Epithelial cell of proximal tubule (primary cell): ENCODE data around the gene NPAS3. TPM values are rescaled to one million over a fixed set of nuclear protein-coding genes. Genes with fewer than 3 reads are reported as not detected.

ENCODE experiments used
- DNase-seq: peaks from one replicate; pipeline ENCODE4 v3.0.0-alpha.2; 2011; ENCODE audit warnings: low read depth
- H3K4me3 ChIP-seq: 2 replicates; pipeline ENCODE4 v1.5.1; 2011; ENCODE audit warnings: low read depth, mild to moderate bottlenecking, low read length
- total RNA-seq: library from RNA; depleted of rRNA; stranded (reverse); fragments of >200 nt; gene quantifications from 2 replicates; pipeline ENCODE4 v1.2.3, GENCODE V29; 2015
- TF ChIP-seq, protein P1 (sequence below): conservative IDR thresholded peaks from 2 replicates; pipeline ENCODE4 v1.5.1; 2012; ENCODE audit warnings: low read depth, mild to moderate bottlenecking, low read length

The NPAS3 gene
- total RNA-seq, 1 donor from 2014 or later, result 0.35 TPM

- no peak for DNase-seq
- H3K4me3 ChIP-seq, result no peak overlapping the region
- TF ChIP-seq, protein P1, sequence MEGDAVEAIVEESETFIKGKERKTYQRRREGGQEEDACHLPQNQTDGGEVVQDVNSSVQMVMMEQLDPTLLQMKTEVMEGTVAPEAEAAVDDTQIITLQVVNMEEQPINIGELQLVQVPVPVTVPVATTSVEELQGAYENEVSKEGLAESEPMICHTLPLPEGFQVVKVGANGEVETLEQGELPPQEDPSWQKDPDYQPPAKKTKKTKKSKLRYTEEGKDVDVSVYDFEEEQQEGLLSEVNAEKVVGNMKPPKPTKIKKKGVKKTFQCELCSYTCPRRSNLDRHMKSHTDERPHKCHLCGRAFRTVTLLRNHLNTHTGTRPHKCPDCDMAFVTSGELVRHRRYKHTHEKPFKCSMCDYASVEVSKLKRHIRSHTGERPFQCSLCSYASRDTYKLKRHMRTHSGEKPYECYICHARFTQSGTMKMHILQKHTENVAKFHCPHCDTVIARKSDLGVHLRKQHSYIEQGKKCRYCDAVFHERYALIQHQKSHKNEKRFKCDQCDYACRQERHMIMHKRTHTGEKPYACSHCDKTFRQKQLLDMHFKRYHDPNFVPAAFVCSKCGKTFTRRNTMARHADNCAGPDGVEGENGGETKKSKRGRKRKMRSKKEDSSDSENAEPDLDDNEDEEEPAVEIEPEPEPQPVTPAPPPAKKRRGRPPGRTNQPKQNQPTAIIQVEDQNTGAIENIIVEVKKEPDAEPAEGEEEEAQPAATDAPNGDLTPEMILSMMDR, result no peak
Observed at GRCh38 chr14:33259764-33260163, 321.1 kb downstream of the NPAS3 start.

DNA sequence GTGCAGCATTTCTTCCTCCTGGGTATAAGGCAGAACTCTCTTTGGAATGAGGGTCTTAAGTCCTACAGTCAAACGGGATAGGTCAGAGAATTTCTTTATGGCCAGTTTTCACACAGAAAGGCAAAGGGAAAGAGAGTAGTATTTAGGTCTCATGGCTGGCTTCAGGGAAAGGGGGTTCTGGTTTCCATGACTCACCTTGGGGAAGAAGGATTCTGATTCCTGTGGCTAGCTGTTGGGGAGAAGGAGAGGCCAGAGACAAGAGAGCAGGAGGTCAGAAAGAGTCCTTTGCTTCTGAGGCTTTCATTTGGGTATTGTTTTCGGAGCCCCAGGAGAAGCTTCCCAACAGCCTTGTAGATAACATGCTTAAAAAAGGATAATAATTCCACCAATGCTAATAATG lies 332.5 kb downstream of the NPAS3 start:
- no peak for DNase-seq
- H3K4me3 ChIP-seq, result no peak overlapping the region
- TF ChIP-seq, protein P1, result no peak

GRCh38 chr14:33271891-33272290 lies 333.2 kb downstream of the NPAS3 start:
- TF ChIP-seq, protein P1, result no peak
- H3K4me3 ChIP-seq, result no peak overlapping the region
- no peak for DNase-seq

DNA sequence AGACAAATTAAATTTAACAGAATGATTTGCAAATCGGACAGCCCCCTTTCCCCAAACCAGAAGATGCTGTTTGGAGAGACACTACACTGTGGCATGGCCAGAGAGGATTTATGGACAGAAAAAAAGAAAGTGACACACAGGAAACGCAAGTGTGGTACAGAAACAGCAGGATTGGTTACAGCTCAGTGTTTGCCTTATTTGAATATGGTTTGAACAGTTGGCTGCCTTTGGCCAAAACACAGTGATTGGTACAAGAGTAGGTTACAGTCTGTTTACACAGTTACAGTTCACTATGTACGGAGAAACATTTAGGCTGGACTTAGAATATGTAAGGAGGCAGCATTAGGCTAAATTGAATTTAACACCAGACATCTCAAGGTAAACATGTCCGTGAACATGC lies 335.3 kb downstream of the NPAS3 start:
- TF ChIP-seq, protein P1, result no peak
- DNase-seq, result no peak
- no peak overlapping the region for H3K4me3 ChIP-seq

GRCh38 chr14:33275879-33276278 lies 337.2 kb downstream of the NPAS3 start:
- TF ChIP-seq, protein P1, result no peak

DNA sequence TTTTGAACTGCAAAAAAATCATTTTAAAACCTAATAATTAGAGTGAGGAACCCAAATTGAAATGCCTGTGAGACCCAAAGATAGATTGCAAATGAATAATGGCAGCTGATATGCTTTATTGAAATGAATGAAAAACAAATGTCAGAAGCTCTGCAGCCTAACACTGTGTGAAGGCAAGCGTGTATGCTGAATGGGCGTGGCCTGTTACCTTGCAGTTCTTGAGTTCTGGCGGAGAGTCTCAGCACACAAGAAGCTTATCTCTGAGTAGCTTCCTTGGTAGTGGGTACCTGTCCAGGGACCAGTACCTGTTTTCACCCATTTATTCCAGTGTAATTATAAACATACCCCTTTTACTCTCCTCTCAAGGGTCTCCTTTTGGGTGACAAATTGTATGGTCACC lies 341.2 kb downstream of the NPAS3 start:
- DNase-seq, result no peak
- TF ChIP-seq, protein P1, result no peak
- H3K4me3 ChIP-seq, result no peak overlapping the region

More at GRCh38 chr14:33275879-33276278, 337.2 kb downstream of the NPAS3 start:
- DNase-seq, result no peak
- no peak overlapping the region for H3K4me3 ChIP-seq

DNA sequence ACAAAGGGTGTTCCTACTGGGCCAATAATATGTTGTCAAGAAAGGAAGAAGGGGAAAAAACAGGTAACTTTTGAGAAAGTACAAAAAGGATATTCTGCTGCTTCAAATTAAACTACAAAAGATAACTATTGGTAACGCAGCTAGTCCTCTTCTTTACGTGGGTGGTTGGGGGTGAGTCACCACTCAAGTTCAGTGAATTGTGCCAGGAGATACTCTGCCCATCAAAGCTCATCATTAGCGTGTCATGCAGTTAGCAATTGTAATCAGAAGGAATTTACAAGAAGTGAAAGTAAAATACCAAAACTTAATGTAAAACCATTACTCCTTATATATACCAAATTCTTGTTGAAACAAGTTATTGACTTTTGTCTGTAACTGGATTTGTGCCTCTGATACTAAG lies 342.0 kb downstream of the NPAS3 start:
- no peak overlapping the region for H3K4me3 ChIP-seq
- DNase-seq, result peak; percentile 56
- TF ChIP-seq, protein P1, result no peak
